Vagina (tissue), 2 donors: ENCODE data around the gene CHRDL2.

Source experiments
- POLR2AphosphoS5 ChIP-seq, 2 donors: sonication (generic); formaldehyde crosslinking; IDR thresholded peaks; one replicate each; pipeline ENCODE4 v1.9.0; 2017; ENCODE audit warnings: antibody characterized with exemption in 2 of 2, mild to moderate bottlenecking in 2 of 2, low read depth in 1 of 2; ENCODE audit not compliant: insufficient read depth in 1 of 2
- TF ChIP-seq, protein P1 (sequence below), 3 experiments: fragments of 450-650 bp in 2 of 3; fragments of 200-600 bp in 1 of 3; sonication (generic) in 1 of 3; IDR thresholded peaks; one replicate each; pipeline ENCODE4 v1.5.1; 2017 to 2019; ENCODE audit warnings: antibody characterized with exemption in 3 of 3, mild to moderate bottlenecking in 2 of 3, moderate library complexity in 2 of 3

DNA sequence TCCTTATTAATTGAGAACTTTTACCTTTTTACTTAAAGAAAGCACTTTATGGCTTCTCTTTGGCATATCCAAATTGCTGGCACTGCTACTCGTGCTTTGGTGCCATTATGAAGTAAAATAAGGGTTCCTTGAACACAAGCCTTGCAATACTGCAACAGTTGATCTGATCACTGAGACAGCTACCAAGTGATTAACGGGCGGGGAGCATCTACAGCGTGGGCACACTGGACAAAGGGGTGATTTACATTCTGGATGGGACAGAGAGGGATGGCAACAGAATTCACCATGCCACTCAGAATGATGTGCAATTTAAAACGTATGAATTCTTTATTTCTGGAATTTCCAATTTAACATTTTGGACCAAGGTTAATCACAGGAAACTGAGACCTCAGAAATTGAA, 7.7 kb downstream of the CHRDL2 start:
- TF ChIP-seq, protein P1, sequence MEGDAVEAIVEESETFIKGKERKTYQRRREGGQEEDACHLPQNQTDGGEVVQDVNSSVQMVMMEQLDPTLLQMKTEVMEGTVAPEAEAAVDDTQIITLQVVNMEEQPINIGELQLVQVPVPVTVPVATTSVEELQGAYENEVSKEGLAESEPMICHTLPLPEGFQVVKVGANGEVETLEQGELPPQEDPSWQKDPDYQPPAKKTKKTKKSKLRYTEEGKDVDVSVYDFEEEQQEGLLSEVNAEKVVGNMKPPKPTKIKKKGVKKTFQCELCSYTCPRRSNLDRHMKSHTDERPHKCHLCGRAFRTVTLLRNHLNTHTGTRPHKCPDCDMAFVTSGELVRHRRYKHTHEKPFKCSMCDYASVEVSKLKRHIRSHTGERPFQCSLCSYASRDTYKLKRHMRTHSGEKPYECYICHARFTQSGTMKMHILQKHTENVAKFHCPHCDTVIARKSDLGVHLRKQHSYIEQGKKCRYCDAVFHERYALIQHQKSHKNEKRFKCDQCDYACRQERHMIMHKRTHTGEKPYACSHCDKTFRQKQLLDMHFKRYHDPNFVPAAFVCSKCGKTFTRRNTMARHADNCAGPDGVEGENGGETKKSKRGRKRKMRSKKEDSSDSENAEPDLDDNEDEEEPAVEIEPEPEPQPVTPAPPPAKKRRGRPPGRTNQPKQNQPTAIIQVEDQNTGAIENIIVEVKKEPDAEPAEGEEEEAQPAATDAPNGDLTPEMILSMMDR (IDR thresholded peaks at IDR 0.05) = no peak
- TF ChIP-seq POLR2AphosphoS5 (IDR thresholded peaks at IDR 0.05; ENCODE audit: insufficient read depth in 1 of 2, low read depth in 1 of 2) = no peak
